Uterus (tissue), 4 donors: ENCODE data around the gene CCR9. TPM values are rescaled to one million over a fixed set of nuclear protein-coding genes. Genes with fewer than 3 reads are reported as not detected.

Source experiments
- DNase-seq, 2 donors: peaks; one replicate each; pipeline ENCODE4 v3.0.0-alpha.2; 2019 to 2020
- H3K27ac ChIP-seq, 2 donors: fragments of 200-600 bp; sonication (generic); 1 replicate in 1 of 2; 2 replicates in 1 of 2; pipeline ENCODE4 v1.5.1; 2016 to 2018
- H3K27me3 ChIP-seq, 2 donors: fragments of 200-600 bp; sonication (generic); one replicate each; pipeline ENCODE4 v1.5.1; 2018 to 2019; ENCODE audit warnings: control low read depth in 1 of 2
- H3K36me3 ChIP-seq, 2 donors: fragments of 200-600 bp; sonication (generic); one replicate each; pipeline ENCODE4 v1.5.1; 2019; ENCODE audit warnings: control low read depth in 1 of 2
- H3K4me1 ChIP-seq, 2 donors: fragments of 200-600 bp; sonication (generic); one replicate each; pipeline ENCODE4 v1.5.1; 2018 to 2019; ENCODE audit warnings: control low read depth in 1 of 2
- H3K4me3 ChIP-seq, 2 donors: fragments of 200-600 bp; sonication (generic); 1 replicate in 1 of 2; 2 replicates in 1 of 2; pipeline ENCODE4 v1.5.1; 2018 to 2019; ENCODE audit warnings: mild to moderate bottlenecking in 1 of 2
- H3K9me3 ChIP-seq, 2 donors: fragments of 200-600 bp; sonication (generic); one replicate each; pipeline ENCODE4 v1.5.1; 2019; ENCODE audit warnings: control low read depth in 1 of 2
- POLR2A ChIP-seq, 2 donors: fragments of 450-650 bp; IDR thresholded peaks; one replicate each; pipeline ENCODE4 v1.6.1; 2016; ENCODE audit warnings: antibody characterized with exemption in 2 of 2, mild to moderate bottlenecking in 1 of 2, moderate library complexity in 1 of 2
- intact Hi-C: fragments of 100-400 bp; cut with DNase I; formaldehyde crosslinking; loops from one replicate; pipeline ENCODE4 v1.15.1; 2023; ENCODE audit warnings: low total_unique reads
- total RNA-seq, 4 donors: library from RNA; depleted of rRNA in 3 of 4; stranded (reverse); fragments of >200 nt in 3 of 4; gene quantifications; one replicate each; pipeline versions ENCODE4 v1.1.0 to v1.2.4, GENCODE V29; 2014 to 2023
- TF ChIP-seq, protein P1 (sequence below), 4 experiments: fragments of 200-600 bp in 2 of 4; fragments of 450-650 bp in 2 of 4; sonication (generic) in 2 of 4; IDR thresholded peaks; one replicate each; pipeline ENCODE4 v1.5.1; 2016 to 2019; ENCODE audit warnings: antibody characterized with exemption in 4 of 4, mild to moderate bottlenecking in 2 of 4, moderate library complexity in 1 of 4
- donor health status: DM: yes; HTN: yes; CAD: no.

The CCR9 gene
- total RNA-seq, 4 donors from 2014 or later: 0.14 TPM; not detected in 3

DNA sequence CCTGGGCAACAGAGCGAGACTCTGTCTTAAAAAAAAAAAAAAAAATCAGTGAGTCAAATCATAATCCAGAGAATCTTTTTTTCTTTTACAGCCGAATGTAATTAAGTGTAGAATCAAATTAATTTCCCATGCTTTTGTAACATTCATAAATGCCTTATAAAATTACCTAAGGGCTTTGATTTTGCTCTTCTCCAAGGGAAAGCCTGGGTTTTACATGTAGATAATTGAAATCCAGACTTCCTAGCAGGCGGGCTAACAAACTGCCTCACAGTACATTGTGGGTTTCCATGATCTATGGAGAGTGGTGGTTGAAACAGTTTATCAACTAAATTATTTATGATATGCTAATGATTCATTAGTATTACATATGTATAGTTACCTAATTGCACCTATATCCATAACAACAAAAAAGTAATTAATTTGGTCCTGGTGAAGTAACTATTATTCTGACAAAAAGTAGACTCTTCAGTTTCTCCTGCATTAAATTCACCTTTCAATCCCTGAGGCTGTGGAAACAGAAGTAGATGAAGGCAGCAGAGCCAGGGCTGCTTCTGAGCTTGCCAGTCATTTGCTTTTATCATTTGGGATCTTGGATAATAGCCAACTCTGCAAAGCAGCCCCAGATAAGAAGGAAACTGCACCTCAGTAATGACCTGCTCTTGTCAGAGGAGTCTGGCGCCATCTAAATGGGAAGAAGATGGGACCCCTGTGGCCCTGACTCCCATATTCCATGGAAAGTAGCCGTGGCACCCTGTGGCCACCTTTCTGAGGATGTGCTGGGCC is 9.5 kb downstream of the CCR9 start:
- no peaks in the 10 kb centered on the region for H3K9me3 ChIP-seq
- DNase-seq: no peak
- intact Hi-C loops: no loop called here
- no peaks in the 10 kb centered on the region for H3K27me3 ChIP-seq
- TF ChIP-seq, protein P1, sequence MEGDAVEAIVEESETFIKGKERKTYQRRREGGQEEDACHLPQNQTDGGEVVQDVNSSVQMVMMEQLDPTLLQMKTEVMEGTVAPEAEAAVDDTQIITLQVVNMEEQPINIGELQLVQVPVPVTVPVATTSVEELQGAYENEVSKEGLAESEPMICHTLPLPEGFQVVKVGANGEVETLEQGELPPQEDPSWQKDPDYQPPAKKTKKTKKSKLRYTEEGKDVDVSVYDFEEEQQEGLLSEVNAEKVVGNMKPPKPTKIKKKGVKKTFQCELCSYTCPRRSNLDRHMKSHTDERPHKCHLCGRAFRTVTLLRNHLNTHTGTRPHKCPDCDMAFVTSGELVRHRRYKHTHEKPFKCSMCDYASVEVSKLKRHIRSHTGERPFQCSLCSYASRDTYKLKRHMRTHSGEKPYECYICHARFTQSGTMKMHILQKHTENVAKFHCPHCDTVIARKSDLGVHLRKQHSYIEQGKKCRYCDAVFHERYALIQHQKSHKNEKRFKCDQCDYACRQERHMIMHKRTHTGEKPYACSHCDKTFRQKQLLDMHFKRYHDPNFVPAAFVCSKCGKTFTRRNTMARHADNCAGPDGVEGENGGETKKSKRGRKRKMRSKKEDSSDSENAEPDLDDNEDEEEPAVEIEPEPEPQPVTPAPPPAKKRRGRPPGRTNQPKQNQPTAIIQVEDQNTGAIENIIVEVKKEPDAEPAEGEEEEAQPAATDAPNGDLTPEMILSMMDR (IDR thresholded peaks at IDR 0.05): no peak
- TF ChIP-seq POLR2A (IDR thresholded peaks at IDR 0.05): no peak
- H3K36me3 ChIP-seq: no peaks in the 10 kb centered on the region
- no peaks in the 10 kb centered on the region for H3K4me1 ChIP-seq
- no peak overlapping the region for H3K4me3 ChIP-seq
- H3K27ac ChIP-seq: no peak overlapping the region

DNA sequence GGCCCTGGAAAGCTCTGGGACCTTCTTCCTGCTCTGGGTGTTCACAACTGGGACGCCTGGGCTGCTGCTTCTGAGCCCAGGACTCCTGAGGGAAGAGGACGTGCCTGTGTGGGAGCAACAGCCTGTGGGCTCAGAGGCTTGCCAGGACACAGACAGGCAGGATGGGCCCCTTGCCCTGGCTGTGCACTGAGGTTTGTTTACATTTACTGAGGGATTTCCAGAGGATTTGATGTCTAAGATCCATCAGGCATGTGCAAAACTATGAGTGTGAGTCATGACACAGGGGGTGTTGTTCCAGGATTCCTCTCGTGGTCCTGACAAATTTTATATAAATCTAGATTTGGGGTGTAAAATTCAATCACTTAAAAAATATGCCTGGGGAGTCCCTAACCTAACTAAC is 10.6 kb downstream of the CCR9 start:
- Histone ChIP-seq H3K4me1 (no peaks in the 10 kb centered on the region), H3K9me3 (no peaks in the 10 kb centered on the region), H3K4me3 (no peak overlapping the region), H3K36me3 (no peaks in the 10 kb centered on the region), H3K27ac (no peak overlapping the region), H3K27me3 (no peaks in the 10 kb centered on the region)
- TF ChIP-seq, protein P1 (IDR thresholded peaks at IDR 0.05): no peak
- no peak for TF ChIP-seq POLR2A (IDR thresholded peaks at IDR 0.05)
- no peak for DNase-seq
- intact Hi-C loops: no loop called here

DNA sequence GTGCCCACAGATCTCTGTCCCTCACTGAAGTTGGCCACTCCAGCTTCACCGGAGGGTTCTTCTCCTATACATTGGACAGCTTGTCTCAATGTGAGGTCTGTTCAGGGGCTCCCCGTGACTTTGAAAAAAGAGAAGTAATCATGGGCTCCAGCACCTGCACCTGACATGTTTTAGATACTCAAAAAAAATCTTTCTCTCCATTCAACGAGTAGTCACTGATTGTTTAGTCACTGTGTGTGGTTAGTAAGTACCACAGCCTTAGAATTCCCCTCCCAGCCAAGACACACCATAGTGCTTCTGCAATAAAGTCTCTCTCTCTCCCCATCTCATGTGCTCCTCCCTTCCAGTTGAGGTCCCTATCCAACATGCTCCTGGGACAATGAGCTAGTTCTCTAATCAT is 18.6 kb downstream of the CCR9 start:
- Histone ChIP-seq H3K9me3 (no peaks in the 10 kb centered on the region), H3K36me3 (no peaks in the 10 kb centered on the region), H3K4me3 (no peak overlapping the region), H3K4me1 (no peaks in the 10 kb centered on the region), H3K27me3 (no peaks in the 10 kb centered on the region), H3K27ac (no peak overlapping the region)
- intact Hi-C loops: no loop called here
- no peak for DNase-seq
- no peak for TF ChIP-seq POLR2A (IDR thresholded peaks at IDR 0.05)
- TF ChIP-seq, protein P1 (IDR thresholded peaks at IDR 0.05): no peak

DNA sequence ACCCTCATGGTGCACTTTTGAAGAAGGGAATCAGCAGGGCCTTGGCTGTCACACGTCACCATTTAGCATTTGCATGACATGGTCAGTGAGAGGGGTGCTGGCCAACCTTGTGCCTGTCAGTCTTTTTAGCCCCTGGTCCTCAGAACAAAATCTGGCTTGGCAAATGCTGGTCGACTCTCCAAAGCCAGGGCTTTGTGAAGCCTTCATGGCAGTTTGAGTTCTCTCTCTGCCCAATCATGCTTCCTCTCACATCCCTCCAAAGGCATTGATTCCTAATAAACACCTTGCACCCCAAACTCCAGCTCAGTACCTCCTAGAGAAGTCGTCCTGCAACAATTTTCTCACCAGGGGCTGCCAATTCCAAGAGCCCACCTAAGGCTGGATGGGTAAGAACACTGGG is 19.4 kb downstream of the CCR9 start:
- H3K27ac ChIP-seq: no peak overlapping the region
- no peaks in the 10 kb centered on the region for H3K9me3 ChIP-seq
- intact Hi-C loops: no loop called here
- no peaks in the 10 kb centered on the region for H3K4me1 ChIP-seq
- DNase-seq: no peak
- no peaks in the 10 kb centered on the region for H3K36me3 ChIP-seq
- no peak for TF ChIP-seq POLR2A (IDR thresholded peaks at IDR 0.05)
- TF ChIP-seq, protein P1 (IDR thresholded peaks at IDR 0.05): no peak
- no peaks in the 10 kb centered on the region for H3K27me3 ChIP-seq
- H3K4me3 ChIP-seq: no peak overlapping the region

DNA sequence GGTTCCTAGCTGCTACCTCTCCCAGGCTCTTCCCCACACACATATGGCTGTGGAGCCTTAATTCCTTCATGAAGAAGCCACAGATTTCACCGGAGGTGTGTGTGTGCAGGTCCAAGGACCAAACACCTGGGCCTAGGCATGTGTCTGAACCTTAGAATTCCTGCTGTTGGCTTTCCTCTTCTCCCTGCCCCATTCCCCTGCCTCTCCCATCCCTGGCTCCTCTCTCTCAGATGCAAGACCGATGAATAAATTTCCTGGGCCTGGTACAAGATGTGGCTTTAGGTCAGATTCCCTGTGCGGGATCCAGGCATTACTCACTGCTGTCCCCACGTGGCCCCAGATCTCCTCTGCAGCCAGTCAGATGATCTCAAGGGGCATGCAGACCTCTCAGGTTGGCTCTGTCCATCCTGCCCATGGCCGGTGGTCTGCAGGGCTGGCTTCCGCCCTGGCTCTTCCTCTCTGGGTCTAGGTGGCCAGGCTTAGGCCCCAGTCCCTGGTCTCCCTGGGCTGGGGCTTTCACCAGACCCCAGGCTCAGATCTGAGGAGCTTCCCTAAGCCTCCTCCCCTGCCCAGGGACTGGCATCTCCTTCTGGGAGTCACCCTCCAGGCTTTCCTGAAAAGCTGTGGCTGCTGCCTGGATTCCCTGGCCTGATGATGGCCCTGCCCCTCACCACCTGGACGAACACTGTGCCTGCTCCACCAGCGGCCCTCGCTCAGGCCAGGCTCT is 20.5 kb downstream of the CCR9 start:
- no peak overlapping the region for H3K27ac ChIP-seq
- intact Hi-C loops: no loop called here

More for the DNA sequence above, 20.5 kb downstream of the CCR9 start:
- Histone ChIP-seq H3K4me3 (no peak overlapping the region), H3K4me1 (no peaks in the 10 kb centered on the region), H3K27me3 (no peaks in the 10 kb centered on the region), H3K36me3 (no peaks in the 10 kb centered on the region), H3K9me3 (no peaks in the 10 kb centered on the region)
- no peak for DNase-seq
- TF ChIP-seq, protein P1 (IDR thresholded peaks at IDR 0.05): peak in 2 of 4 experiments; percentile 23 to 29
- no peak for TF ChIP-seq POLR2A (IDR thresholded peaks at IDR 0.05)
